CD4-positive, CD25-positive, alpha-beta regulatory T cell (primary cell): Measurements from ENCODE around the gene CRYBB2. TPM values are rescaled to one million over a fixed set of nuclear protein-coding genes. Genes with fewer than 3 reads are reported as not detected.

Source experiments
- ATAC-seq, 2 donors: fragments of 150-1000 bp; cut with Tn5 transposase; one replicate each; pipeline ENCODE4 v1.10.0; 2021; ENCODE audit warnings: low read depth in 2 of 2, moderate number of reproducible peaks in 2 of 2, moderate library complexity in 1 of 2
- DNase-seq, 3 donors: peaks; one replicate each; pipeline versions ENCODE4 v3.0.0 to v3.0.0-alpha.2; 2012 to 2022; ENCODE audit warnings: mixed read lengths in 1 of 3
- H3K27ac ChIP-seq: one replicate; pipeline ENCODE4 v1.7.0; 2013; ENCODE audit warnings: mild to moderate bottlenecking, low read length; ENCODE audit not compliant: insufficient read depth, poor library complexity, severe bottlenecking
- H3K27me3 ChIP-seq: one replicate; pipeline ENCODE4 v1.7.0; 2013; ENCODE audit warnings: low read length; ENCODE audit not compliant: control insufficient read depth, insufficient read depth
- H3K36me3 ChIP-seq: one replicate; pipeline ENCODE4 v1.7.0; 2013; ENCODE audit warnings: mild to moderate bottlenecking, low read length, moderate library complexity; ENCODE audit not compliant: control insufficient read depth, insufficient read depth
- H3K4me1 ChIP-seq: 2 replicates; pipeline ENCODE4 v1.7.0; 2013; ENCODE audit warnings: mild to moderate bottlenecking, low read length; ENCODE audit not compliant: insufficient read depth, control insufficient read depth, poor library complexity, severe bottlenecking
- H3K4me3 ChIP-seq: one replicate; pipeline ENCODE4 v1.7.0; 2013; ENCODE audit warnings: low read depth, mild to moderate bottlenecking, low read length, moderate library complexity
- H3K9me3 ChIP-seq, 2 experiments: 1 replicate in 1 of 2; 2 replicates in 1 of 2; pipeline ENCODE4 v1.7.0; 2013; ENCODE audit warnings: low read length in 2 of 2, mild to moderate bottlenecking in 1 of 2, moderate library complexity in 1 of 2; ENCODE audit not compliant: control insufficient read depth in 2 of 2
- H3K27ac Mint-ChIP-seq, 3 donors: one replicate each; pipeline ENCODE4 v1.8.0; 2020 to 2022; ENCODE audit warnings: mild to moderate bottlenecking in 3 of 3, mixed read lengths in 3 of 3, moderate library complexity in 2 of 3
- H3K27me3 Mint-ChIP-seq: one replicate; pipeline ENCODE4 v1.8.0; 2022; ENCODE audit warnings: mild to moderate bottlenecking, mixed read lengths
- H3K36me3 Mint-ChIP-seq: one replicate; pipeline ENCODE4 v1.8.0; 2020; ENCODE audit warnings: mixed read lengths
- H3K4me1 Mint-ChIP-seq, 4 donors: one replicate each; pipeline ENCODE4 v1.8.0; 2020 to 2022; ENCODE audit warnings: mixed read lengths in 4 of 4, mild to moderate bottlenecking in 1 of 4
- H3K4me3 Mint-ChIP-seq, 4 donors: one replicate each; pipeline ENCODE4 v1.8.0; 2020 to 2022; ENCODE audit warnings: mild to moderate bottlenecking in 4 of 4, mixed read lengths in 4 of 4, moderate library complexity in 3 of 4
- H3K9me3 Mint-ChIP-seq, 7 donors: one replicate each; pipeline ENCODE4 v1.8.0; 2020 to 2022; ENCODE audit warnings: mixed read lengths in 7 of 7, mild to moderate bottlenecking in 3 of 7, moderate library complexity in 2 of 7
- polyA plus RNA-seq, 4 donors: library from polyadenylated mRNA; unstranded; fragments of 300-500 nt; fragmentation: Illumina TruSeq; gene quantifications; one replicate each; pipeline ENCODE4 v1.2.3, GENCODE V29; 2021
- total RNA-seq: library from RNA; stranded (reverse); gene quantifications from one replicate; pipeline ENCODE4 v1.2.3, GENCODE V29; 2022

The CRYBB2 gene
- total and polyA plus RNA-seq, 5 donors from 2014 or later = not detected

GRCh38 chr22:25208328-25208727 lies 11.1 kb upstream of the CRYBB2 start:
- Histone ChIP-seq H3K27ac (no peak overlapping the region), H3K36me3 (no peaks in the 10 kb centered on the region), H3K9me3 (peaks cover 0 to 3% of the 10 kb centered on the region in 2 experiments), H3K4me1 (no peaks in the 10 kb centered on the region), H3K27me3 (no peaks in the 10 kb centered on the region), H3K4me3 (no peak overlapping the region)
- Mint-ChIP-seq H3K36me3 (no peaks in the 10 kb centered on the region), H3K27ac (no peak overlapping the region), H3K4me3 (no peak overlapping the region), H3K4me1 (peaks cover 0 to 2% (median 0%) of the 10 kb centered on the region in 4 donors), H3K27me3 (no peaks in the 10 kb centered on the region), H3K9me3 (no peaks in the 10 kb centered on the region)
- no peak for ATAC-seq
- DNase-seq = no peak

- Mint-ChIP-seq H3K4me3 (no peak overlapping the region), H3K9me3 (peaks cover 0 to 3% (median 0%) of the 10 kb centered on the region in 7 donors), H3K27ac (no peak overlapping the region), H3K4me1 (peaks cover 0 to 2% (median 0%) of the 10 kb centered on the region in 4 donors), H3K27me3 (no peaks in the 10 kb centered on the region), H3K36me3 (no peaks in the 10 kb centered on the region)
- DNase-seq (no peak), ATAC-seq (no peak)
- Histone ChIP-seq H3K4me3 (no peak overlapping the region), H3K36me3 (no peaks in the 10 kb centered on the region), H3K27ac (no peak overlapping the region), H3K27me3 (no peaks in the 10 kb centered on the region), H3K4me1 (no peaks in the 10 kb centered on the region), H3K9me3 (peaks cover 0 to 4% of the 10 kb centered on the region in 2 experiments)
Observed at GRCh38 chr22:25208743-25209505, 10.5 kb upstream of the CRYBB2 start.

GRCh38 chr22:25210793-25211192 lies 8.6 kb upstream of the CRYBB2 start:
- no peak overlapping the region for H3K4me3 ChIP-seq
- Mint-ChIP-seq H3K27ac (no peak overlapping the region), H3K4me1 (peaks cover 0 to 2% (median 0%) of the 10 kb centered on the region in 4 donors), H3K4me3 (no peak overlapping the region), H3K9me3 (peaks cover 0 to 3% (median 0%) of the 10 kb centered on the region in 7 donors), H3K27me3 (no peaks in the 10 kb centered on the region), H3K36me3 (no peaks in the 10 kb centered on the region)
- H3K4me1 ChIP-seq = no peaks in the 10 kb centered on the region
- no peaks in the 10 kb centered on the region for H3K36me3 ChIP-seq
- DNase-seq (no peak), ATAC-seq (no peak)
- no peak overlapping the region for H3K27ac ChIP-seq
- peaks cover 0 to 4% of the 10 kb centered on the region in 2 experiments for H3K9me3 ChIP-seq
- H3K27me3 ChIP-seq = no peaks in the 10 kb centered on the region

GRCh38 chr22:25212337-25212736 lies 7.1 kb upstream of the CRYBB2 start:
- DNase-seq (no peak), ATAC-seq (no peak)
- no peak overlapping the region for H3K27ac ChIP-seq
- H3K36me3 ChIP-seq = no peaks in the 10 kb centered on the region
- H3K9me3 ChIP-seq = peaks cover 0 to 4% of the 10 kb centered on the region in 2 experiments
- H3K4me3 ChIP-seq = no peak overlapping the region
- peaks cover 2% of the 10 kb centered on the region for H3K27me3 ChIP-seq
- Mint-ChIP-seq H3K27me3 (no peaks in the 10 kb centered on the region), H3K9me3 (peaks cover 0 to 3% (median 0%) of the 10 kb centered on the region in 7 donors), H3K4me3 (no peak overlapping the region), H3K27ac (no peak overlapping the region), H3K4me1 (no peaks in the 10 kb centered on the region), H3K36me3 (no peaks in the 10 kb centered on the region)
- no peaks in the 10 kb centered on the region for H3K4me1 ChIP-seq

DNA sequence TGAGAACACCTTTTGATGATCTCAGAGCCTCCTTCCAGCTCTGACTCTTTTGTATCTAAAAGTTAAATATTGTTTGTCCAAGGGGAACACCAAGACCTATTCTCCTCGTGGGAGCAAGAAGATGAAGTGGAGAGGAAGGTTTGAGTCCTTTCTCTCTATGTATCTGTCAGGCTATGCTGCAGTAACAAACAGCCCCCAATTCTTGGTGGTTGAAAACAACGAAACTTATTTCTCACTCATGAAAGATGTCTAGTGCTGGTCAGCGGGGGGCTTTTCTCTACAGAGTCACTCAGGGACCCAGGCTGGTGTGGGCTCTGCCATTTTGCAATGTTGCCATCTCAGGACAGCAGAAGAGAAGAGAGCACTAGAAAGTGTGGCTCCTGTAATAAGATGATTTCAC lies 6.2 kb upstream of the CRYBB2 start:
- Histone ChIP-seq H3K27ac (no peak overlapping the region), H3K9me3 (peaks cover 0 to 4% of the 10 kb centered on the region in 2 experiments), H3K36me3 (no peaks in the 10 kb centered on the region), H3K4me3 (no peak overlapping the region), H3K4me1 (no peaks in the 10 kb centered on the region), H3K27me3 (peaks cover 2% of the 10 kb centered on the region)
- Mint-ChIP-seq H3K27ac (no peak overlapping the region), H3K27me3 (no peaks in the 10 kb centered on the region), H3K9me3 (peaks cover 0 to 3% (median 0%) of the 10 kb centered on the region in 7 donors), H3K36me3 (no peaks in the 10 kb centered on the region), H3K4me1 (no peaks in the 10 kb centered on the region), H3K4me3 (no peak overlapping the region)
- ATAC-seq = no peak
- no peak for DNase-seq

- Histone ChIP-seq H3K36me3 (no peaks in the 10 kb centered on the region), H3K27ac (no peak overlapping the region), H3K4me1 (no peaks in the 10 kb centered on the region), H3K9me3 (peaks cover 0 to 4% of the 10 kb centered on the region in 2 experiments), H3K27me3 (peaks cover 2% of the 10 kb centered on the region), H3K4me3 (no peak overlapping the region)
- Mint-ChIP-seq H3K4me1 (no peaks in the 10 kb centered on the region), H3K9me3 (peaks cover 0 to 3% (median 1%) of the 10 kb centered on the region in 7 donors), H3K27ac (no peak overlapping the region), H3K4me3 (no peak overlapping the region), H3K36me3 (no peaks in the 10 kb centered on the region), H3K27me3 (peaks cover 4% of the 10 kb centered on the region)
- no peak for ATAC-seq
- no peak for DNase-seq
Observed at GRCh38 chr22:25216230-25216629, 3.2 kb upstream of the CRYBB2 start.

DNA sequence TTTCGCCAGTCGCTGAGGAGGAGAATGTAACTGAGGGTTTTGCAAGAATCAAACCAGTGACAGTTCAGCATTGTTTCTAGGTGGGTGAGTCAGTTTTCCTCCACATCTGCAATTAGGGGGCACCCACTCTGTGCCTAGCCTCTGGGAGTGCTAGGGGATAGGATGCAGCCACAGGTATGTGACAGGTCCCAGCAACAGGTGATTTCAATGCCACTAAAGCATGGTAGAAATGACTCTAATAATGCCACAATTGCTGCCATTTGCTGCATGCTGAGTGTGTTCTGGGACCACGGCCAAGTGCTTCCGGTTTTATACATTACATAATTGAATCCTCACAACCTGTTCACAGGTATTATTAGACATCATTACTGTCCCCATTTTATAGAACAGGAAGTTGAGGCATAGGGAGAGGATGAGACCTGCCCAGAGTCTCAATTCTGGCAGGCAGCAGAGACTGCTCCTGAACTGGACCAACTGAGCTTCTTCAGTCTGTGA lies 556 bp downstream of the CRYBB2 start:
- Mint-ChIP-seq H3K27ac (no peak overlapping the region), H3K36me3 (no peaks in the 10 kb centered on the region), H3K4me3 (no peak overlapping the region), H3K4me1 (no peaks in the 10 kb centered on the region), H3K27me3 (peaks cover 11% of the 10 kb centered on the region), H3K9me3 (peaks cover 0 to 3% (median 0%) of the 10 kb centered on the region in 7 donors)
- no peaks in the 10 kb centered on the region for H3K4me1 ChIP-seq
- no peak for DNase-seq
- H3K27me3 ChIP-seq = peaks cover 2% of the 10 kb centered on the region
- H3K27ac ChIP-seq = no peak overlapping the region
- no peaks in the 10 kb centered on the region for H3K9me3 ChIP-seq
- no peak overlapping the region for H3K4me3 ChIP-seq
- ATAC-seq = no peak
- no peaks in the 10 kb centered on the region for H3K36me3 ChIP-seq

DNA sequence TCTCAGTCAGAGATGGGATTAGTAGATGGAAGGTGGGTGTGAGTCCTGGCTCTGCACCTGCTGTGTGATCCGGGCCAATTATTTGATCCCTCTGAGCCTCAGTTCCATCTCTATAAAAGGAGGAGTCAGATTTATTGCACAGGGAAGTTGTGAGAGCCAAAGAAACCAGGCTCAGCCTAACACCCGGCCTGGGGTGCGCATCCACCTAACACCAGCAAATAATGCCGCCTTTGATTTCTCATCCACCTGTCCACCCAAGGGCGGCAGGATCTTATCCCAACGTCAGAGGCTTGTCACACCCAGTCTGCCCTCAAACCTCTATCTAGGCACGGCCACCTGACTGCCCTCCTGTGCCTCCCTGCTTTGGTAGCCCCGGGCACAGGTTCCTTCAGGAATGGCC lies 2.4 kb downstream of the CRYBB2 start:
- H3K27ac ChIP-seq = no peak overlapping the region
- ATAC-seq = no peak
- DNase-seq = no peak
- peaks cover 11% of the 10 kb centered on the region for H3K27me3 Mint-ChIP-seq
- H3K27me3 ChIP-seq = no peaks in the 10 kb centered on the region
- H3K4me3 Mint-ChIP-seq = no peak overlapping the region
- H3K36me3 Mint-ChIP-seq = no peaks in the 10 kb centered on the region
- H3K4me1 ChIP-seq = no peaks in the 10 kb centered on the region
- no peak overlapping the region for H3K4me3 ChIP-seq
- H3K27ac Mint-ChIP-seq = no peak overlapping the region
- no peaks in the 10 kb centered on the region for H3K4me1 Mint-ChIP-seq
- H3K36me3 ChIP-seq = no peaks in the 10 kb centered on the region
- peaks cover 0 to 3% (median 0%) of the 10 kb centered on the region in 7 donors for H3K9me3 Mint-ChIP-seq
- no peaks in the 10 kb centered on the region for H3K9me3 ChIP-seq
